GM23338 (cell line): ENCODE measurements around the gene TMED10.

Source experiments
- CREB1 ChIP-seq: fragments of 250-450 bp; sonication (Bioruptor Pico); IDR thresholded peaks from 2 replicates; pipeline ENCODE4 v1.5.0; 2020; ENCODE audit warnings: low read depth, mild to moderate bottlenecking, moderate library complexity
- EZH2 ChIP-seq: fragments of 200-600 bp; sonication (generic); IDR thresholded peaks from one replicate; pipeline ENCODE4 v1.8.0; 2017; ENCODE audit warnings: antibody characterized with exemption, mild to moderate bottlenecking, low read depth; ENCODE audit not compliant: unreplicated experiment
- EZH2phosphoT487 ChIP-seq: fragments of 200-600 bp; sonication (generic); IDR thresholded peaks from one replicate; pipeline ENCODE4 v1.8.1; 2018; ENCODE audit warnings: antibody characterized with exemption; ENCODE audit not compliant: unreplicated experiment
- POLR2AphosphoS5 ChIP-seq: IDR thresholded peaks from 2 replicates; pipeline ENCODE4 v1.6.1; 2016; ENCODE audit warnings: antibody characterized with exemption, low read depth
- STAT1 ChIP-seq: IDR thresholded peaks from one replicate; pipeline ENCODE4 v1.6.1; 2016; ENCODE audit warnings: antibody characterized with exemption; ENCODE audit not compliant: unreplicated experiment
- TF ChIP-seq, protein P1 (sequence below), 2 experiments: fragments of 200-600 bp in 1 of 2; sonication (generic) in 1 of 2; conservative IDR thresholded peaks; 2 replicates each; pipeline versions ENCODE4 v1.5.1 to v1.6.1; 2016 to 2017; ENCODE audit warnings: antibody characterized with exemption in 2 of 2, low read depth in 2 of 2, mild to moderate bottlenecking in 2 of 2, moderate library complexity in 1 of 2
- TF ChIP-seq, protein P2 (sequence below): IDR thresholded peaks from one replicate; pipeline ENCODE4 v1.6.1; 2018; ENCODE audit warnings: antibody characterized with exemption; ENCODE audit not compliant: unreplicated experiment
- TF ChIP-seq, protein P3 (sequence below): IDR thresholded peaks from 2 replicates; pipeline ENCODE4 v1.6.1; 2016; ENCODE audit warnings: antibody characterized with exemption

DNA sequence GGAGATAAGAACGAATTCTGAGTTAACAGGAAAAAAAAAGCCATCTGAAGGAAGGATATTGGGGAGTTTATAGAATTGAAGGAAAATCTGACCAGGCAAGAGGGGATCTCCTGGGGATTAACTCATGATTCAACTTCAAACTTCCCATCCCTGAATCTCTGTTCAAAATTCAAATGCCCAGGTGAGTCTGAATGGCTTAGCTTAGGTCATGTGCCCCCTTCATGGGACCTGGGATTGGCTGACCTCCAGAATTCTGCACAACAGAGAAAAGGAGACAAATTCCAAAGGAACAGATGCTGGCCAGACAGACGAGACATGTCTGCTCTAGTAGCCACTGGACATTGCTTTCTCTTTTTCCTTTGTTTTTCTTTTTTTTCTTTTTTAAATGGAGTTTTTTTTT lies 26.2 kb upstream of the TMED10 start:
- TF ChIP-seq, protein P1, sequence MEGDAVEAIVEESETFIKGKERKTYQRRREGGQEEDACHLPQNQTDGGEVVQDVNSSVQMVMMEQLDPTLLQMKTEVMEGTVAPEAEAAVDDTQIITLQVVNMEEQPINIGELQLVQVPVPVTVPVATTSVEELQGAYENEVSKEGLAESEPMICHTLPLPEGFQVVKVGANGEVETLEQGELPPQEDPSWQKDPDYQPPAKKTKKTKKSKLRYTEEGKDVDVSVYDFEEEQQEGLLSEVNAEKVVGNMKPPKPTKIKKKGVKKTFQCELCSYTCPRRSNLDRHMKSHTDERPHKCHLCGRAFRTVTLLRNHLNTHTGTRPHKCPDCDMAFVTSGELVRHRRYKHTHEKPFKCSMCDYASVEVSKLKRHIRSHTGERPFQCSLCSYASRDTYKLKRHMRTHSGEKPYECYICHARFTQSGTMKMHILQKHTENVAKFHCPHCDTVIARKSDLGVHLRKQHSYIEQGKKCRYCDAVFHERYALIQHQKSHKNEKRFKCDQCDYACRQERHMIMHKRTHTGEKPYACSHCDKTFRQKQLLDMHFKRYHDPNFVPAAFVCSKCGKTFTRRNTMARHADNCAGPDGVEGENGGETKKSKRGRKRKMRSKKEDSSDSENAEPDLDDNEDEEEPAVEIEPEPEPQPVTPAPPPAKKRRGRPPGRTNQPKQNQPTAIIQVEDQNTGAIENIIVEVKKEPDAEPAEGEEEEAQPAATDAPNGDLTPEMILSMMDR (conservative IDR thresholded peaks at IDR 0.05; ENCODE audit: low read depth in 2 of 2) = no peak
- TF ChIP-seq EZH2phosphoT487 (no peak), POLR2AphosphoS5 (no peak), CREB1 (CRISPR knock-in tag) (no peak), STAT1 (no peak), EZH2 (no peak)
- TF ChIP-seq, protein P2, sequence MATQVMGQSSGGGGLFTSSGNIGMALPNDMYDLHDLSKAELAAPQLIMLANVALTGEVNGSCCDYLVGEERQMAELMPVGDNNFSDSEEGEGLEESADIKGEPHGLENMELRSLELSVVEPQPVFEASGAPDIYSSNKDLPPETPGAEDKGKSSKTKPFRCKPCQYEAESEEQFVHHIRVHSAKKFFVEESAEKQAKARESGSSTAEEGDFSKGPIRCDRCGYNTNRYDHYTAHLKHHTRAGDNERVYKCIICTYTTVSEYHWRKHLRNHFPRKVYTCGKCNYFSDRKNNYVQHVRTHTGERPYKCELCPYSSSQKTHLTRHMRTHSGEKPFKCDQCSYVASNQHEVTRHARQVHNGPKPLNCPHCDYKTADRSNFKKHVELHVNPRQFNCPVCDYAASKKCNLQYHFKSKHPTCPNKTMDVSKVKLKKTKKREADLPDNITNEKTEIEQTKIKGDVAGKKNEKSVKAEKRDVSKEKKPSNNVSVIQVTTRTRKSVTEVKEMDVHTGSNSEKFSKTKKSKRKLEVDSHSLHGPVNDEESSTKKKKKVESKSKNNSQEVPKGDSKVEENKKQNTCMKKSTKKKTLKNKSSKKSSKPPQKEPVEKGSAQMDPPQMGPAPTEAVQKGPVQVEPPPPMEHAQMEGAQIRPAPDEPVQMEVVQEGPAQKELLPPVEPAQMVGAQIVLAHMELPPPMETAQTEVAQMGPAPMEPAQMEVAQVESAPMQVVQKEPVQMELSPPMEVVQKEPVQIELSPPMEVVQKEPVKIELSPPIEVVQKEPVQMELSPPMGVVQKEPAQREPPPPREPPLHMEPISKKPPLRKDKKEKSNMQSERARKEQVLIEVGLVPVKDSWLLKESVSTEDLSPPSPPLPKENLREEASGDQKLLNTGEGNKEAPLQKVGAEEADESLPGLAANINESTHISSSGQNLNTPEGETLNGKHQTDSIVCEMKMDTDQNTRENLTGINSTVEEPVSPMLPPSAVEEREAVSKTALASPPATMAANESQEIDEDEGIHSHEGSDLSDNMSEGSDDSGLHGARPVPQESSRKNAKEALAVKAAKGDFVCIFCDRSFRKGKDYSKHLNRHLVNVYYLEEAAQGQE = no peak
- TF ChIP-seq, protein P3, sequence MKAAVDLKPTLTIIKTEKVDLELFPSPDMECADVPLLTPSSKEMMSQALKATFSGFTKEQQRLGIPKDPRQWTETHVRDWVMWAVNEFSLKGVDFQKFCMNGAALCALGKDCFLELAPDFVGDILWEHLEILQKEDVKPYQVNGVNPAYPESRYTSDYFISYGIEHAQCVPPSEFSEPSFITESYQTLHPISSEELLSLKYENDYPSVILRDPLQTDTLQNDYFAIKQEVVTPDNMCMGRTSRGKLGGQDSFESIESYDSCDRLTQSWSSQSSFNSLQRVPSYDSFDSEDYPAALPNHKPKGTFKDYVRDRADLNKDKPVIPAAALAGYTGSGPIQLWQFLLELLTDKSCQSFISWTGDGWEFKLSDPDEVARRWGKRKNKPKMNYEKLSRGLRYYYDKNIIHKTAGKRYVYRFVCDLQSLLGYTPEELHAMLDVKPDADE = no peak
